B cell (primary cell): ENCODE results near the gene OTULIN.

Experiments used
- EZH2 ChIP-seq: IDR thresholded peaks from 2 replicates; pipeline ENCODE4 v1.6.1; 2012; ENCODE audit warnings: borderline replicate concordance, low read depth, mild to moderate bottlenecking, moderate library complexity, low read length; ENCODE audit not compliant: insufficient read depth, poor library complexity, severe bottlenecking
- TF ChIP-seq, protein P1 (sequence below): fragments of 200-600 bp; IDR thresholded peaks from one replicate; pipeline ENCODE4 v1.8.0; 2022; ENCODE audit warnings: antibody characterized with exemption, mild to moderate bottlenecking

DNA sequence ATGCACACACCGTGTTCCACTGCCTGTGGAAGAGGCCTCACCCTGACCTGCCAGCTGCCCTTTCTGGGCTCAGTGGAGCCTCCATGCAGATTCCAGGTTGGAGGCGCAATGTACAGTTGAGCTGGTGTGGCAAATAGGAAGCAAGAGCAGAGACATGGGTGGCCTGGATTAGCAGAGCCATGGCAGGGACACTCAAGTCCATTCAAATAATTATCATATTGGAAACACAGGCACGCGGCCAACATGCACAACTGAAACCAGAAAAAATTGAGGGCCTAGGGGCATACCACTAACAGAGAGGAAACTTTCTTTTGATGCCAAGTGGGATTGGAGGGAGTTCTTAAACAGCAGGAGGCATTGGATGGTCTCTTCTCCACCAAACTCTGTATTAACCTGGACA is 47.1 kb upstream of the OTULIN start:
- TF ChIP-seq EZH2: no peak
- TF ChIP-seq, protein P1, sequence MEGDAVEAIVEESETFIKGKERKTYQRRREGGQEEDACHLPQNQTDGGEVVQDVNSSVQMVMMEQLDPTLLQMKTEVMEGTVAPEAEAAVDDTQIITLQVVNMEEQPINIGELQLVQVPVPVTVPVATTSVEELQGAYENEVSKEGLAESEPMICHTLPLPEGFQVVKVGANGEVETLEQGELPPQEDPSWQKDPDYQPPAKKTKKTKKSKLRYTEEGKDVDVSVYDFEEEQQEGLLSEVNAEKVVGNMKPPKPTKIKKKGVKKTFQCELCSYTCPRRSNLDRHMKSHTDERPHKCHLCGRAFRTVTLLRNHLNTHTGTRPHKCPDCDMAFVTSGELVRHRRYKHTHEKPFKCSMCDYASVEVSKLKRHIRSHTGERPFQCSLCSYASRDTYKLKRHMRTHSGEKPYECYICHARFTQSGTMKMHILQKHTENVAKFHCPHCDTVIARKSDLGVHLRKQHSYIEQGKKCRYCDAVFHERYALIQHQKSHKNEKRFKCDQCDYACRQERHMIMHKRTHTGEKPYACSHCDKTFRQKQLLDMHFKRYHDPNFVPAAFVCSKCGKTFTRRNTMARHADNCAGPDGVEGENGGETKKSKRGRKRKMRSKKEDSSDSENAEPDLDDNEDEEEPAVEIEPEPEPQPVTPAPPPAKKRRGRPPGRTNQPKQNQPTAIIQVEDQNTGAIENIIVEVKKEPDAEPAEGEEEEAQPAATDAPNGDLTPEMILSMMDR: no peak
